Measurements from ENCODE around the gene CD300A.

DNA sequence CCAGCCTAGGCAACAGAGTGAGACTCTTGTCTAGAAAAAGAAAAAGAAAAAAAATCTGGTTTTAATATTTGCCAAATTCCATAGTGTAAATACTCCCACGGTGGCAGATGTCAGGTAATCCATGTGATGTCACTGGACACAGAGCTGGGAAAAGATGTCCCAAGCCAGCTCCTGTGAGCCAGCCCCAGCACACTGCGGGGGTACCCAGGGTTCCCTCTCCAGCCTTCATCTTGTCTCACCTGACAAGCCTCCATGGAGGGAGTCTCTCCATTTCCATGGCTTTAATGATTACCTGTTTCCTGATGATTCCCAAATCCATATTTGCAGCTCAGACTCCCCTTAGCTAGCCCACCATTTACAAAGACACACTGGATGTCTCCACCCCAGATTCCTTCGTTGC lies 60.2 kb downstream of the CD300A start:
- TF ChIP-seq, protein P1, sequence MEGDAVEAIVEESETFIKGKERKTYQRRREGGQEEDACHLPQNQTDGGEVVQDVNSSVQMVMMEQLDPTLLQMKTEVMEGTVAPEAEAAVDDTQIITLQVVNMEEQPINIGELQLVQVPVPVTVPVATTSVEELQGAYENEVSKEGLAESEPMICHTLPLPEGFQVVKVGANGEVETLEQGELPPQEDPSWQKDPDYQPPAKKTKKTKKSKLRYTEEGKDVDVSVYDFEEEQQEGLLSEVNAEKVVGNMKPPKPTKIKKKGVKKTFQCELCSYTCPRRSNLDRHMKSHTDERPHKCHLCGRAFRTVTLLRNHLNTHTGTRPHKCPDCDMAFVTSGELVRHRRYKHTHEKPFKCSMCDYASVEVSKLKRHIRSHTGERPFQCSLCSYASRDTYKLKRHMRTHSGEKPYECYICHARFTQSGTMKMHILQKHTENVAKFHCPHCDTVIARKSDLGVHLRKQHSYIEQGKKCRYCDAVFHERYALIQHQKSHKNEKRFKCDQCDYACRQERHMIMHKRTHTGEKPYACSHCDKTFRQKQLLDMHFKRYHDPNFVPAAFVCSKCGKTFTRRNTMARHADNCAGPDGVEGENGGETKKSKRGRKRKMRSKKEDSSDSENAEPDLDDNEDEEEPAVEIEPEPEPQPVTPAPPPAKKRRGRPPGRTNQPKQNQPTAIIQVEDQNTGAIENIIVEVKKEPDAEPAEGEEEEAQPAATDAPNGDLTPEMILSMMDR (IDR thresholded peaks at IDR 0.05; ENCODE audit: low read depth, low read length), result no peak
- TF ChIP-seq EZH2phosphoT487 (IDR thresholded peaks at IDR 0.05; ENCODE audit: low read depth), result no peak
